Gastroesophageal sphincter (tissue), 3 donors: Measurements from ENCODE around the gene CDK14.

Experiments
- POLR2A ChIP-seq, 2 donors: fragments of 450-650 bp; IDR thresholded peaks; one replicate each; pipeline ENCODE4 v1.6.1; 2017; ENCODE audit warnings: antibody characterized with exemption in 2 of 2, mild to moderate bottlenecking in 2 of 2, moderate library complexity in 1 of 2
- TF ChIP-seq, protein P1 (sequence below), 4 experiments: fragments of 200-600 bp in 2 of 4; fragments of 450-650 bp in 2 of 4; sonication (generic) in 1 of 4; IDR thresholded peaks; one replicate each; pipeline ENCODE4 v1.5.1; 2017 to 2019; ENCODE audit warnings: antibody characterized with exemption in 4 of 4, mild to moderate bottlenecking in 2 of 4, moderate library complexity in 2 of 4

DNA sequence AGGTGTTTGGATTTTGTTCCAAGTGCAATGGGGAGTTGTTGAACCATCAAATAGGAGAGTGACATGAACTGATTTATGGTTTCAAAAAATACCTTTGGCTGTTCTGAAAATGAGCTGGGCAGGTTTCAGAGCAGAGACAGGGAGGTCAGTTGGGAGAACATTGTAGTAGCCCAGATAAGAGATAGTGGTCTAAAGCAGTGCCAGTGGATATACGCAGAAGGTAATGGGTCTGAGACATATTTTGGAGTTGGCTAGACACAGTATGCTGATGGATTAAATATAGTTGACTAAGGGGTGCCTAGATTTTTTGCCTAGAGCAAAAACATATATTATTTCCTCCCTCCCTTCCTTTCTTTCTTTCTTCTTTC, 21.3 kb upstream of the CDK14 start:
- TF ChIP-seq, protein P1, sequence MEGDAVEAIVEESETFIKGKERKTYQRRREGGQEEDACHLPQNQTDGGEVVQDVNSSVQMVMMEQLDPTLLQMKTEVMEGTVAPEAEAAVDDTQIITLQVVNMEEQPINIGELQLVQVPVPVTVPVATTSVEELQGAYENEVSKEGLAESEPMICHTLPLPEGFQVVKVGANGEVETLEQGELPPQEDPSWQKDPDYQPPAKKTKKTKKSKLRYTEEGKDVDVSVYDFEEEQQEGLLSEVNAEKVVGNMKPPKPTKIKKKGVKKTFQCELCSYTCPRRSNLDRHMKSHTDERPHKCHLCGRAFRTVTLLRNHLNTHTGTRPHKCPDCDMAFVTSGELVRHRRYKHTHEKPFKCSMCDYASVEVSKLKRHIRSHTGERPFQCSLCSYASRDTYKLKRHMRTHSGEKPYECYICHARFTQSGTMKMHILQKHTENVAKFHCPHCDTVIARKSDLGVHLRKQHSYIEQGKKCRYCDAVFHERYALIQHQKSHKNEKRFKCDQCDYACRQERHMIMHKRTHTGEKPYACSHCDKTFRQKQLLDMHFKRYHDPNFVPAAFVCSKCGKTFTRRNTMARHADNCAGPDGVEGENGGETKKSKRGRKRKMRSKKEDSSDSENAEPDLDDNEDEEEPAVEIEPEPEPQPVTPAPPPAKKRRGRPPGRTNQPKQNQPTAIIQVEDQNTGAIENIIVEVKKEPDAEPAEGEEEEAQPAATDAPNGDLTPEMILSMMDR (IDR thresholded peaks at IDR 0.05) = no peak
- no peak for TF ChIP-seq POLR2A (IDR thresholded peaks at IDR 0.05)
